ENCODE results near the gene COG4.
A peak's percentile ranks its signal among the peaks of the same experiment; 100 is the strongest.

COG4 gene

GRCh38 chr16:70440009-70440692, 83.2 kb downstream of the COG4 start:
- DNase-seq (ENCODE audit: low read depth), result no peak
- no peak overlapping the region for H3K4me3 ChIP-seq (replicated peaks; ENCODE audit: low read depth, low read length)
- TF ChIP-seq, protein P1, sequence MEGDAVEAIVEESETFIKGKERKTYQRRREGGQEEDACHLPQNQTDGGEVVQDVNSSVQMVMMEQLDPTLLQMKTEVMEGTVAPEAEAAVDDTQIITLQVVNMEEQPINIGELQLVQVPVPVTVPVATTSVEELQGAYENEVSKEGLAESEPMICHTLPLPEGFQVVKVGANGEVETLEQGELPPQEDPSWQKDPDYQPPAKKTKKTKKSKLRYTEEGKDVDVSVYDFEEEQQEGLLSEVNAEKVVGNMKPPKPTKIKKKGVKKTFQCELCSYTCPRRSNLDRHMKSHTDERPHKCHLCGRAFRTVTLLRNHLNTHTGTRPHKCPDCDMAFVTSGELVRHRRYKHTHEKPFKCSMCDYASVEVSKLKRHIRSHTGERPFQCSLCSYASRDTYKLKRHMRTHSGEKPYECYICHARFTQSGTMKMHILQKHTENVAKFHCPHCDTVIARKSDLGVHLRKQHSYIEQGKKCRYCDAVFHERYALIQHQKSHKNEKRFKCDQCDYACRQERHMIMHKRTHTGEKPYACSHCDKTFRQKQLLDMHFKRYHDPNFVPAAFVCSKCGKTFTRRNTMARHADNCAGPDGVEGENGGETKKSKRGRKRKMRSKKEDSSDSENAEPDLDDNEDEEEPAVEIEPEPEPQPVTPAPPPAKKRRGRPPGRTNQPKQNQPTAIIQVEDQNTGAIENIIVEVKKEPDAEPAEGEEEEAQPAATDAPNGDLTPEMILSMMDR (IDR thresholded peaks at IDR 0.05; ENCODE audit: low read length, missing control alignments), result no peak

GRCh38 chr16:70438969-70439862, 84.1 kb downstream of the COG4 start, which contains the start of gene ST3GAL2:
TSS of gene ST3GAL2 (minus strand) at chr16:70439100. CDS start at chr16:70398530, 40,570 bp downstream.
- H3K4me3 ChIP-seq (replicated peaks; ENCODE audit: low read depth, low read length), result peak within 1 kb of the TSS; percentile 94
- peak; percentile 93 for DNase-seq (ENCODE audit: low read depth)
- TF ChIP-seq, protein P1 (IDR thresholded peaks at IDR 0.05; ENCODE audit: low read length, missing control alignments), result no peak

DNA sequence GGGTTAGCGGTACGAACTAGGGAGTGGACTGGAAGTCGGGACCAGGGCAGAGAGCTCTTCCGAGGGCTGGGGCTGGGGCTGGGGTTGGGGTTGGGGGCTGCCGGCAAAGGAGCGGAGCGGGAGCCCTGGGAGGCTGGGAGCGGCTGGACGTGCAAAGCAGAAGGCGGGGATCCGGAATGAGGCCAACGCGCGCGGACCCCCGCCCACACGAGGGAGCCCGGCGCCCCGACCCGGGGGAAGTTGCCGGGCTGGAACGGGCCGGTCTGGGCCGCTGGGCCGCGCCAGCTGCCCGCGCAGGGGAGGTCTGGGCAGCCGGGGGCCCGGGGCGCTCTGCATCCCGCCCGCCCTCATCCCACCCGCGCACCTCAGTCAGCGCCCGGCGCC, 84.8 kb downstream of the COG4 start:
- TF ChIP-seq, protein P1 (IDR thresholded peaks at IDR 0.05; ENCODE audit: low read length, missing control alignments), result no peak
- peak overlapping the region; percentile 94 for H3K4me3 ChIP-seq (replicated peaks; ENCODE audit: low read depth, low read length)
- DNase-seq (ENCODE audit: low read depth), result no peak

GRCh38 chr16:70437582-70438557, 85.5 kb downstream of the COG4 start:
- peak overlapping the region; percentile 94 for H3K4me3 ChIP-seq (replicated peaks; ENCODE audit: low read depth, low read length)

DNA sequence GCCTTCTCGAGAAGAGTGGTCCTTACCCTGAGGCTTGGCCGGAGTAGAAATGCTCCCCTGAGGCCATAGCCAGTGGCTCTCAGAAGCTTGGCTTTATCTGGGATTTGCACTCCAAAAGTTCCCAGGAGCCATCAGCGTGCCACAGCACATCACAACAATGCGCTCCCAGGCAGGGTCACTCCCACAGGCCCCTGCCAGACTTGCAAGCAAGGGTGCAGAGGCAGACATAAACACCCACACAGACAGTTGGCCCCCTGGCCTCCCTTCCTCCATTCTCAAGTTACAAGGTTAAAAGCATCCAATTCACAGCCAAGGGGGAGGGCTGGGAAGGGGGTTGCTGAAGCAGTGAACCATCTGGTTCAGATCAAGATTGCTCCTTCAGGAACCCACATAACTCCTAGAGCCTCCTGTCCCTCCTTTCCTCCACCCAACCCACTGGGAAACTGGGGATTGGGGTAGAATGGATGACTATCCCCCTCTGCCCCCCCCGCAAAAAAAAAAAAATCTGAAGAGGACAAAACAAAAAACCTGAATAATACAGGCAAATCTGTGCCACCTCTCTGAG, 86.3 kb downstream of the COG4 start:
- peak overlapping the region; percentile 94 for H3K4me3 ChIP-seq (replicated peaks; ENCODE audit: low read depth, low read length)
- DNase-seq (ENCODE audit: low read depth), result peak; percentile 95
- TF ChIP-seq, protein P1 (IDR thresholded peaks at IDR 0.05; ENCODE audit: low read length, missing control alignments), result no peak

More at GRCh38 chr16:70437582-70438557, 85.5 kb downstream of the COG4 start:
- peak; percentile 62 for DNase-seq (ENCODE audit: low read depth)
- TF ChIP-seq, protein P1 (IDR thresholded peaks at IDR 0.05; ENCODE audit: low read length, missing control alignments), result no peak
